Gastroesophageal sphincter (tissue), 3 donors: Measurements from ENCODE around the gene CSNK1A1L.

Experiments used
- CTCF ChIP-seq, 4 experiments: fragments of 200-600 bp in 2 of 4; fragments of 450-650 bp in 2 of 4; sonication (generic) in 1 of 4; IDR thresholded peaks; one replicate each; pipeline ENCODE4 v1.5.1; 2017 to 2019; ENCODE audit warnings: antibody characterized with exemption in 4 of 4, mild to moderate bottlenecking in 2 of 4, moderate library complexity in 2 of 4
- POLR2A ChIP-seq, 2 donors: fragments of 450-650 bp; IDR thresholded peaks; one replicate each; pipeline ENCODE4 v1.6.1; 2017; ENCODE audit warnings: antibody characterized with exemption in 2 of 2, mild to moderate bottlenecking in 2 of 2, moderate library complexity in 1 of 2
- POLR2AphosphoS5 ChIP-seq: sonication (generic); formaldehyde crosslinking; IDR thresholded peaks from one replicate; pipeline ENCODE4 v1.6.1; 2017; ENCODE audit warnings: antibody characterized with exemption

GRCh38 chr13:37107456-37107855, 2.0 kb upstream of the CSNK1A1L start:
- no peak for TF ChIP-seq CTCF (IDR thresholded peaks at IDR 0.05)
- TF ChIP-seq POLR2AphosphoS5, result no peak
- TF ChIP-seq POLR2A (IDR thresholded peaks at IDR 0.05), result no peak
